CD14-positive monocyte (primary cell): ENCODE results near the gene TRAPPC12. TPM values are rescaled to one million over a fixed set of nuclear protein-coding genes. Genes with fewer than 3 reads are reported as not detected.
A peak's percentile ranks its signal among the peaks of the same experiment; 100 is the strongest.

ENCODE experiments used
- DNase-seq, 3 donors: peaks; one replicate each; pipeline ENCODE4 v3.0.0-alpha.2; 2011 to 2022
- H2AFZ ChIP-seq: 2 replicates; pipeline ENCODE4 v1.6.0; 2012; ENCODE audit warnings: mild to moderate bottlenecking, low read depth, low read length, inconsistent platforms; ENCODE audit not compliant: insufficient read depth, poor library complexity, severe bottlenecking
- H3K27ac ChIP-seq, 2 donors: 1 replicate in 1 of 2; 2 replicates in 1 of 2; pipeline ENCODE4 v1.5.1; 2012 to 2013; ENCODE audit warnings: low read length in 2 of 2, control low read depth in 1 of 2, inconsistent platforms in 1 of 2, low read depth in 1 of 2, mild to moderate bottlenecking in 1 of 2
- H3K27me3 ChIP-seq, 2 donors: one replicate each; pipeline versions ENCODE4 v1.6.0 to v1.6.1; 2011 to 2013; ENCODE audit warnings: low read length in 2 of 2; ENCODE audit not compliant: control insufficient read depth in 2 of 2, insufficient read depth in 2 of 2
- H3K36me3 ChIP-seq, 2 donors: replicated peaks in 1 of 2; 1 replicate in 1 of 2; 2 replicates in 1 of 2; pipeline versions ENCODE4 v1.5.1 to v1.6.1; 2012 to 2013; ENCODE audit warnings: low read length in 2 of 2, control low read depth in 1 of 2, inconsistent platforms in 1 of 2, mild to moderate bottlenecking in 1 of 2; ENCODE audit not compliant: insufficient read depth in 2 of 2, control insufficient read depth in 1 of 2
- H3K4me1 ChIP-seq, 2 donors: 1 replicate in 1 of 2; 2 replicates in 1 of 2; pipeline versions ENCODE4 v1.5.1 to v1.6.1; 2012 to 2013; ENCODE audit warnings: low read length in 2 of 2, control low read depth in 1 of 2, inconsistent platforms in 1 of 2, mild to moderate bottlenecking in 1 of 2, moderate library complexity in 1 of 2; ENCODE audit not compliant: insufficient read depth in 2 of 2, control insufficient read depth in 1 of 2
- H3K4me2 ChIP-seq: replicated peaks from 2 replicates; pipeline ENCODE3; 2012; ENCODE audit warnings: low read length, moderate library complexity, mild to moderate bottlenecking; ENCODE audit not compliant: poor library complexity, severe bottlenecking; ENCODE audit errors: extremely low read depth
- H3K4me3 ChIP-seq, 3 experiments: fragments of 200-600 bp in 1 of 3; sonication (generic) in 1 of 3; replicated peaks in 1 of 3; 1 replicate in 2 of 3; 2 replicates in 1 of 3; pipeline ENCODE4 v1.5.1; 2011 to 2013; ENCODE audit warnings: low read length in 3 of 3, mild to moderate bottlenecking in 3 of 3, control low read depth in 2 of 3, low read depth in 2 of 3, inconsistent platforms in 1 of 3, moderate library complexity in 1 of 3
- H3K79me2 ChIP-seq: 2 replicates; pipeline ENCODE4 v1.6.0; 2012; ENCODE audit warnings: mild to moderate bottlenecking, control low read depth, inconsistent platforms, low read length, moderate library complexity; ENCODE audit not compliant: insufficient read depth
- H3K9ac ChIP-seq: 2 replicates; pipeline ENCODE4 v1.6.0; 2017; ENCODE audit warnings: low read length, mild to moderate bottlenecking; ENCODE audit not compliant: insufficient read depth, poor library complexity, severe bottlenecking
- H3K9me3 ChIP-seq, 2 donors: replicated peaks in 1 of 2; 1 replicate in 1 of 2; 2 replicates in 1 of 2; pipeline versions ENCODE4 v1.5.1 to v1.6.1; 2012 to 2013; ENCODE audit warnings: low read length in 2 of 2, control low read depth in 1 of 2; ENCODE audit not compliant: control insufficient read depth in 1 of 2, insufficient read depth in 1 of 2
- H4K20me1 ChIP-seq: 2 replicates; pipeline ENCODE4 v1.6.0; 2012; ENCODE audit warnings: mild to moderate bottlenecking, low read length, control low read depth, moderate library complexity; ENCODE audit not compliant: insufficient read depth
- H3K27ac Mint-ChIP-seq, 7 donors: one replicate each; pipeline ENCODE4 v1.8.0; 2020; ENCODE audit warnings: mild to moderate bottlenecking in 7 of 7, mixed read lengths in 7 of 7, moderate library complexity in 6 of 7, inconsistent platforms in 2 of 7
- H3K27me3 Mint-ChIP-seq, 3 donors: one replicate each; pipeline ENCODE4 v1.8.0; 2021 to 2022; ENCODE audit warnings: low read depth in 3 of 3, mild to moderate bottlenecking in 3 of 3, mixed read lengths in 3 of 3, moderate library complexity in 3 of 3, inconsistent platforms in 1 of 3
- H3K36me3 Mint-ChIP-seq, 2 donors: one replicate each; pipeline ENCODE4 v1.8.0; 2020; ENCODE audit warnings: mixed read lengths in 2 of 2, inconsistent platforms in 1 of 2, mild to moderate bottlenecking in 1 of 2
- H3K4me1 Mint-ChIP-seq: one replicate; pipeline ENCODE4 v1.8.0; 2020; ENCODE audit warnings: mild to moderate bottlenecking, mixed read lengths
- H3K4me3 Mint-ChIP-seq, 2 donors: one replicate each; pipeline ENCODE4 v1.8.0; 2020; ENCODE audit warnings: mild to moderate bottlenecking in 2 of 2, mixed read lengths in 2 of 2, moderate library complexity in 1 of 2
- H3K9me3 Mint-ChIP-seq, 7 donors: one replicate each; pipeline ENCODE4 v1.8.0; 2020 to 2022; ENCODE audit warnings: mixed read lengths in 7 of 7, mild to moderate bottlenecking in 6 of 7, moderate library complexity in 6 of 7, inconsistent platforms in 2 of 7
- WGBS: methylation state at CpG from one replicate; pipeline ENCODE4 v1.1.5; 2013; ENCODE audit warnings: missing lambda C conversion rate; ENCODE audit not compliant: insufficient coverage; 5-methylcytosine and 5-hydroxymethylcytosine counted together
- intact Hi-C, 2 donors: fragments of 100-400 bp; cut with micrococcal nuclease; formaldehyde crosslinking; loops; one replicate each; pipeline versions ENCODE4 v1.15.0 to v1.15.1; 2023
- polyA plus RNA-seq, 3 donors: library from polyadenylated mRNA; depleted of rRNA in 1 of 3; unstranded in 2 of 3; stranded (reverse) in 1 of 3; fragments of 300-500 nt in 2 of 3; fragments of >200 nt in 1 of 3; fragmentation: Illumina TruSeq in 2 of 3; gene quantifications; 1 replicate in 2 of 3; 2 replicates in 1 of 3; pipeline ENCODE4 v1.2.3, GENCODE V29; 2012 to 2021
- TF ChIP-seq, protein P1 (sequence below): fragments of 200-600 bp; IDR thresholded peaks from one replicate; pipeline ENCODE4 v1.8.0; 2022; ENCODE audit warnings: antibody characterized with exemption, mild to moderate bottlenecking

Gene TRAPPC12
- polyA plus RNA-seq, 3 donors: 26.6 to 72.1 (median 44.7) TPM

DNA sequence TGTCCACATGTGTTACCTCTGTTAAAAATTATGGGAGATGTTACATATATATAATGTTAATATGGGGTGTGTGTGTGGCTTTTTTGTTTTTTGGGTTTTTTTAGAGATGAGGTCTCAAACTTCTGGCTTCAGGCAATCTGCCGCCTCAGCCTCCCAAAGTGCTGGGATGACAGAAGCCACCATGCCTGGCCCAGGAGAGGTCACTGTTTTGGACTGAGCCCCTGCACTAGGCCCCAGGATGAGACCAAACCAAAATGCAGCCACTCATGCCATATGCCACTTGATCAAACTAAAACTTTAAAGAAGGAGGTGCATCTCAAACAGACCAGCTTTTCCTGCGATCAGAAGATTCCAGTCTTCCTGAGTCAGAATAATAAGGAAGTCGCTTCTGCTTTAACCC is 137.3 kb downstream of the TRAPPC12 start:
- no peak overlapping the region for H3K4me3 Mint-ChIP-seq
- 93% methylated on average over 3 of the region's 3 CpGs for WGBS
- peaks cover 27% of the 10 kb centered on the region for H3K79me2 ChIP-seq
- peaks cover 0 to 1% (median 0%) of the 10 kb centered on the region in 3 donors for H3K27me3 Mint-ChIP-seq
- H3K27ac Mint-ChIP-seq: peak overlapping the region in 1 of 7 donors; percentile 28
- no peak overlapping the region for H3K9ac ChIP-seq
- H3K4me1 ChIP-seq: peaks cover 15 to 26% of the 10 kb centered on the region in 2 donors
- peaks cover 37 to 54% of the 10 kb centered on the region in 2 donors for H3K36me3 Mint-ChIP-seq
- H3K9me3 Mint-ChIP-seq: peaks cover 8 to 25% (median 15%) of the 10 kb centered on the region in 7 donors
- TF ChIP-seq, protein P1, sequence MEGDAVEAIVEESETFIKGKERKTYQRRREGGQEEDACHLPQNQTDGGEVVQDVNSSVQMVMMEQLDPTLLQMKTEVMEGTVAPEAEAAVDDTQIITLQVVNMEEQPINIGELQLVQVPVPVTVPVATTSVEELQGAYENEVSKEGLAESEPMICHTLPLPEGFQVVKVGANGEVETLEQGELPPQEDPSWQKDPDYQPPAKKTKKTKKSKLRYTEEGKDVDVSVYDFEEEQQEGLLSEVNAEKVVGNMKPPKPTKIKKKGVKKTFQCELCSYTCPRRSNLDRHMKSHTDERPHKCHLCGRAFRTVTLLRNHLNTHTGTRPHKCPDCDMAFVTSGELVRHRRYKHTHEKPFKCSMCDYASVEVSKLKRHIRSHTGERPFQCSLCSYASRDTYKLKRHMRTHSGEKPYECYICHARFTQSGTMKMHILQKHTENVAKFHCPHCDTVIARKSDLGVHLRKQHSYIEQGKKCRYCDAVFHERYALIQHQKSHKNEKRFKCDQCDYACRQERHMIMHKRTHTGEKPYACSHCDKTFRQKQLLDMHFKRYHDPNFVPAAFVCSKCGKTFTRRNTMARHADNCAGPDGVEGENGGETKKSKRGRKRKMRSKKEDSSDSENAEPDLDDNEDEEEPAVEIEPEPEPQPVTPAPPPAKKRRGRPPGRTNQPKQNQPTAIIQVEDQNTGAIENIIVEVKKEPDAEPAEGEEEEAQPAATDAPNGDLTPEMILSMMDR: no peak
- intact Hi-C loops: loop anchor here (5.0 to 10.0 kb wide), 3 partner anchors 40 to 132 kb away; partner anchors contain the start of genes RNASEH1 (in 1 of the 2) and RPS7 (in 1 of the 2)
- no peak overlapping the region for H2AFZ ChIP-seq
- H3K4me1 Mint-ChIP-seq: peaks cover 24% of the 10 kb centered on the region
- no peak for DNase-seq
- peaks cover 21 to 29% of the 10 kb centered on the region in 2 donors for H3K36me3 ChIP-seq
- peaks cover 5 to 10% of the 10 kb centered on the region in 2 donors for H3K9me3 ChIP-seq
- H4K20me1 ChIP-seq: no peaks in the 10 kb centered on the region
- no peaks in the 10 kb centered on the region for H3K27me3 ChIP-seq
- no peak overlapping the region for H3K4me3 ChIP-seq
- no peak overlapping the region for H3K4me2 ChIP-seq
- H3K27ac ChIP-seq: no peak overlapping the region

DNA sequence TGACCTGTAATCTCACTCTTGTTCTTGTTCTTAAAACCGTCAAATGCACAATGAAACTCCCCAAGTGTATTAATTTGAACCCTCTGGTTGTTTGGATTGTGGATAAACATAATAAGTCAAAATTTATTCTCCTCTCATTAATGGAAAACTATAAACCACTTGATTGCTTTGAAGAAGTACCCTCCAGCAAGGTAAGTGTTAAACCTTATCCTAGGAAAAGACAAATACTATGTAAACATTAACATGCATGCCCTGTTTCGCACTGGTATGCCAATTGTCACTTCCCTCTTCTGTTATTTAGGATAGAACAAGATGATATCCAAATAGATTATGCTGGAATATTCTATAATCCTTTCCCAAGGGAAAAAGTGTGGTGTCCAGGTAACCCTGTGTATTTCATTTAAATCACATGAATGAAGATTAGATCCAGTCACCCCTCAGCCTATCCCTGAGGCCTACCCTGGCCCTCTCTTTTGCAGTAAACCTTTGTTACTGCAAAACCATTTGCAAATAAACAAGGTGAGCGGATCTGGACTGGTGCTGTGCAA is 138.5 kb downstream of the TRAPPC12 start:
- Histone ChIP-seq H3K36me3 (peaks cover 9 to 17% of the 10 kb centered on the region in 2 donors), H3K4me1 (peaks cover 15 to 26% of the 10 kb centered on the region in 2 donors), H4K20me1 (no peaks in the 10 kb centered on the region), H3K79me2 (peaks cover 27% of the 10 kb centered on the region), H3K4me2 (peak overlapping the region; percentile 94), H2AFZ (peak overlapping the region; percentile 99), H3K9me3 (peaks cover 5 to 10% of the 10 kb centered on the region in 2 donors), H3K4me3 (peak overlapping the region; percentile 81 to 94 (median 88)), H3K27me3 (no peaks in the 10 kb centered on the region), H3K27ac (peak overlapping the region; percentile 74 to 87), H3K9ac (peak overlapping the region; percentile 91)
- H3K4me1 Mint-ChIP-seq: peaks cover 24% of the 10 kb centered on the region
- H3K9me3 Mint-ChIP-seq: peaks cover 8 to 19% (median 14%) of the 10 kb centered on the region in 7 donors
- peak overlapping the region; percentile 28 to 88 (median 78) for H3K27ac Mint-ChIP-seq
- H3K36me3 Mint-ChIP-seq: peaks cover 27 to 42% of the 10 kb centered on the region in 2 donors
- TF ChIP-seq, protein P1: no peak
- H3K4me3 Mint-ChIP-seq: peak overlapping the region; percentile 88 to 93
- no peak for DNase-seq
- 0% methylated on average over 1 of the region's 3 CpGs for WGBS
- H3K27me3 Mint-ChIP-seq: peaks cover 0 to 1% (median 0%) of the 10 kb centered on the region in 3 donors
- intact Hi-C loops: loop anchor here (5.0 to 10.0 kb wide), 3 partner anchors 39 to 133 kb away; partner anchors contain the start of genes RNASEH1 (in 1 of the 2) and RPS7 (in 1 of the 2)
